ENCODE results near the gene CAST. TPM values are rescaled to one million over a fixed set of nuclear protein-coding genes. Genes with fewer than 3 reads are reported as not detected.

Gene CAST
- total RNA-seq, 1 experiment from 2014 or later = 418 TPM

DNA sequence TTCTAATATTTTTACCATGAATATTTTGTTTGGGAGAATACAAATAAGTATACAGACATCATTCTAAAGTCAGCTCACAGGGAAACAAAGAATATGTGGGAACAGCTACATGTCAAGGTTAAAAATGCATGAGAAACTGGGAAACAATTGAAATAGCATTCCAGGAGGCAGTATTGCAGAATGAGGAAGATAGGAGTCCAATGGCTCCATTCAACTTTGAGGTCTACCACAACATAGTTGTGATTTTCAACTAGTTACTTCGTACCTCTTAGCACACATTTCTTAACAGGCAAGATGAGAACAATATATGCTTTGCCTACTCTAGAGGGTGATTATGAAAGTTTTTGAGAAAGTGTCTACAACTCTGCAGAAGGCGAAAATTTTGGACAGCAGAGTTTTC, 35.2 kb upstream of the CAST start:
- ChIA-PET CTCF (no interaction called here), POLR2A (no interaction called here)
- peaks cover 48% of the 10 kb centered on the region for H3K4me1 Mint-ChIP-seq (ENCODE audit: low read depth, unreplicated experiment)
- H3K27me3 Mint-ChIP-seq (ENCODE audit: insufficient read depth, unreplicated experiment) = no peaks in the 10 kb centered on the region
- H3K9me3 ChIP-seq = no peaks in the 10 kb centered on the region
- no peak overlapping the region for H3K4me3 ChIP-seq (ENCODE audit: low read depth, low read length)
- peaks cover 17% of the 10 kb centered on the region for H3K9me3 Mint-ChIP-seq (ENCODE audit: unreplicated experiment)
- H3K27me3 ChIP-seq (replicated peaks; ENCODE audit: control insufficient read depth, insufficient read depth, low read length) = no peaks in the 10 kb centered on the region
- no peak for DNase-seq
- no peaks in the 10 kb centered on the region for H3K36me3 Mint-ChIP-seq (ENCODE audit: insufficient read depth, unreplicated experiment)
- no peaks in the 10 kb centered on the region for H3K36me3 ChIP-seq (ENCODE audit: control insufficient read depth, insufficient read depth, low read length)
- peaks cover 35% of the 10 kb centered on the region for H3K4me1 ChIP-seq
- peak overlapping the region; percentile 10 for H3K27ac Mint-ChIP-seq (ENCODE audit: unreplicated experiment)
- TF ChIP-seq, protein P1, sequence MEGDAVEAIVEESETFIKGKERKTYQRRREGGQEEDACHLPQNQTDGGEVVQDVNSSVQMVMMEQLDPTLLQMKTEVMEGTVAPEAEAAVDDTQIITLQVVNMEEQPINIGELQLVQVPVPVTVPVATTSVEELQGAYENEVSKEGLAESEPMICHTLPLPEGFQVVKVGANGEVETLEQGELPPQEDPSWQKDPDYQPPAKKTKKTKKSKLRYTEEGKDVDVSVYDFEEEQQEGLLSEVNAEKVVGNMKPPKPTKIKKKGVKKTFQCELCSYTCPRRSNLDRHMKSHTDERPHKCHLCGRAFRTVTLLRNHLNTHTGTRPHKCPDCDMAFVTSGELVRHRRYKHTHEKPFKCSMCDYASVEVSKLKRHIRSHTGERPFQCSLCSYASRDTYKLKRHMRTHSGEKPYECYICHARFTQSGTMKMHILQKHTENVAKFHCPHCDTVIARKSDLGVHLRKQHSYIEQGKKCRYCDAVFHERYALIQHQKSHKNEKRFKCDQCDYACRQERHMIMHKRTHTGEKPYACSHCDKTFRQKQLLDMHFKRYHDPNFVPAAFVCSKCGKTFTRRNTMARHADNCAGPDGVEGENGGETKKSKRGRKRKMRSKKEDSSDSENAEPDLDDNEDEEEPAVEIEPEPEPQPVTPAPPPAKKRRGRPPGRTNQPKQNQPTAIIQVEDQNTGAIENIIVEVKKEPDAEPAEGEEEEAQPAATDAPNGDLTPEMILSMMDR (IDR thresholded peaks at IDR 0.05; ENCODE audit: insufficient read depth in 1 of 2, low read depth in 1 of 2, low read length in 1 of 2, severe bottlenecking in 1 of 2, unreplicated experiment in 1 of 2) = no peak
- no TSS peak for BruUV-seq (replicated peaks)
- H3K4me3 Mint-ChIP-seq (ENCODE audit: unreplicated experiment) = no peak overlapping the region
- intact Hi-C loops (cut with micrococcal nuclease; ENCODE audit: unreplicated experiment) = loop anchor here (1.0 kb wide), 1 partner anchor 35 kb away; the partner anchor contains the start of gene CAST

DNA sequence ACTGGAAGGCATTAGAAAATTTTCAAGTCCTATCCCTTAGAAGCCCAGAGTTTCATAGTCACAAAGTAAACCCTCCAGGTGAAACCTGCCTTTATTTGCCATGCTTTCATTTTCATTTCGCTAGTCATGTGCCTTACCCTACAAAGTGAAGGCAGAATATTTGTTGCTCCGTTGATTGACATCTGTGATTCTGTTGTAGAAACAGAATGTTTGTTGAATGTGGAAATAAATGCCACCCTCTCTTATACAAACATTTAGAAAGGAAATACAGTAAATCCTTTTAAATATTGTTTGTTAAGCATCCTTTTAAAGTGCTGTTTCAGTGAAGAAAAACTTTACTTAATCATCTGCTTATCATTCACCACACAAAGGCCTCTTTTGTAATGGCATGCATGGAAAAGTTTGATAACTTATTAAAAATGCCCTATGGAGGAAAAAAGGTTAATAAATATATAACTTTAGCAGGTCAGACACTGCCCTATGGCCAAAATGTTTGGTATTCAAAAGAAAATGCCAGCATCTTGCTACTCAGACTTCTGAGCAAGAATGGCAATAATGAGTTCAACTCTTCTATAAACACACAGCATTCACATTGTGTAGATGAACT, 34.3 kb upstream of the CAST start:
- intact Hi-C loops (cut with micrococcal nuclease; ENCODE audit: unreplicated experiment) = loop anchor here (1.0 kb wide), 3 partner anchors 9 to 34 kb away; partner anchors contain the start of gene CAST
- Mint-ChIP-seq H3K36me3 (ENCODE audit: insufficient read depth, unreplicated experiment) (no peaks in the 10 kb centered on the region), H3K4me3 (ENCODE audit: unreplicated experiment) (peak overlapping the region; percentile 46), H3K27ac (ENCODE audit: unreplicated experiment) (peak overlapping the region; percentile 10), H3K27me3 (ENCODE audit: insufficient read depth, unreplicated experiment) (no peaks in the 10 kb centered on the region), H3K4me1 (ENCODE audit: low read depth, unreplicated experiment) (peaks cover 48% of the 10 kb centered on the region), H3K9me3 (ENCODE audit: unreplicated experiment) (peaks cover 17% of the 10 kb centered on the region)
- no peaks in the 10 kb centered on the region for H3K27me3 ChIP-seq (replicated peaks; ENCODE audit: control insufficient read depth, insufficient read depth, low read length)
- DNase-seq = peak in 1 of 2 experiments; percentile 70
- TF ChIP-seq, protein P1 (IDR thresholded peaks at IDR 0.05; ENCODE audit: insufficient read depth in 1 of 2, low read depth in 1 of 2, low read length in 1 of 2, severe bottlenecking in 1 of 2, unreplicated experiment in 1 of 2) = no peak
- no peaks in the 10 kb centered on the region for H3K9me3 ChIP-seq
- H3K4me3 ChIP-seq (ENCODE audit: low read depth, low read length) = no peak overlapping the region
- no TSS peak for BruUV-seq (replicated peaks)
- CTCF ChIA-PET = no interaction called here
- POLR2A ChIA-PET = interaction anchor here (0.6 kb wide), 1 partner anchor 34 kb away, joined by 5 read pairs; the partner anchor contains the start of gene CAST
- H3K36me3 ChIP-seq (ENCODE audit: control insufficient read depth, insufficient read depth, low read length) = no peaks in the 10 kb centered on the region
- H3K4me1 ChIP-seq = peaks cover 35% of the 10 kb centered on the region

DNA sequence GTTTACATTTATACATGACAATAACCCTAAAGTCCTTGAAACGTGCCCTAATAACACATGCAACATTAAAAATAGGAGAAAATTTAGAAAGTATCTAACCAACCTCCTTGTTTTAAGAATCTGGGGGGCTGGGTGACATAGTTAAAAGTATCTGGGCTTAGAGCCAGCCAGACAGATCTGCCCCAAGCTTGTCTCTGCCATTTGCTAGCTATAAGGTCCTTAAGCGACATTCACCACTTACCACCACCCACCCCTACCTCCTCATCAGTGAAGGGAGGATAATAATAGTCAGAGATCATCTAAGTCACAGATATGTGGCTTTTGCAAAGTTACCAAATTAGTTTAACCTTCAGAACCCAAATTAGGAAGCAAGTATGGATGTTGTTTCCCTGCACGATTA, 33.8 kb upstream of the CAST start:
- no peak overlapping the region for H3K4me3 Mint-ChIP-seq (ENCODE audit: unreplicated experiment)
- peaks cover 35% of the 10 kb centered on the region for H3K4me1 ChIP-seq

More for the DNA sequence above, 33.8 kb upstream of the CAST start:
- no TSS peak for BruUV-seq (replicated peaks)
- Mint-ChIP-seq H3K27ac (ENCODE audit: unreplicated experiment) (no peak overlapping the region), H3K36me3 (ENCODE audit: insufficient read depth, unreplicated experiment) (no peaks in the 10 kb centered on the region), H3K9me3 (ENCODE audit: unreplicated experiment) (peaks cover 17% of the 10 kb centered on the region), H3K4me1 (ENCODE audit: low read depth, unreplicated experiment) (peaks cover 50% of the 10 kb centered on the region), H3K27me3 (ENCODE audit: insufficient read depth, unreplicated experiment) (no peaks in the 10 kb centered on the region)
- CTCF ChIA-PET = no interaction called here
- POLR2A ChIA-PET = interaction anchor here (0.6 to 1.1 kb wide), 2 partner anchors 8 to 34 kb away, joined by 3 to 5 read pairs; partner anchors contain the start of gene CAST
- Histone ChIP-seq H3K27me3 (replicated peaks; ENCODE audit: control insufficient read depth, insufficient read depth, low read length) (no peaks in the 10 kb centered on the region), H3K36me3 (ENCODE audit: control insufficient read depth, insufficient read depth, low read length) (no peaks in the 10 kb centered on the region), H3K9me3 (no peaks in the 10 kb centered on the region), H3K4me3 (ENCODE audit: low read depth, low read length) (no peak overlapping the region)
- no peak for DNase-seq
- intact Hi-C loops (cut with micrococcal nuclease; ENCODE audit: unreplicated experiment) = loop anchor here (1.0 kb wide), 2 partner anchors 9 to 14 kb away; no protein-coding TSS in a partner anchor
- TF ChIP-seq, protein P1 (IDR thresholded peaks at IDR 0.05; ENCODE audit: insufficient read depth in 1 of 2, low read depth in 1 of 2, low read length in 1 of 2, severe bottlenecking in 1 of 2, unreplicated experiment in 1 of 2) = no peak

Data from Caco-2 (cell line).